ENCODE data around the gene UBAP2L. TPM values are rescaled to one million over a fixed set of nuclear protein-coding genes. Genes with fewer than 3 reads are reported as not detected.
"Not testable (repeated sequence)": the region's sequence is repeated elsewhere in the genome, so short reads cannot be mapped to it uniquely, and the experiment has no call there.

Gene UBAP2L
- total and polyA plus RNA-seq, 11 donors: 57.4 to 142 (median 97.6) TPM

GRCh38 chr1:154306151-154306550 is 85.4 kb downstream of the UBAP2L start:
- no peaks in the 10 kb centered on the region for H3K36me3 ChIP-seq
- no peak overlapping the region for H3K4me3 ChIP-seq
- WGBS, 4 donors: 82 to 90% (median 85%) methylated on average over 3 of the region's 3 CpGs

GRCh38 chr1:154307670-154308270 is 87.0 kb downstream of the UBAP2L start:
- 60 to 64% (median 62%) methylated on average over 4 of the region's 4 CpGs for WGBS, 4 donors
- intact Hi-C loops (cut with DNase I); H3K27ac ChIP-seq; H3K27me3 ChIP-seq; ATAC-seq; H3K9me3 ChIP-seq; DNase-seq; H3K4me3 ChIP-seq; H3K36me3 ChIP-seq; H3K4me1 ChIP-seq: not testable (repeated sequence)

More at GRCh38 chr1:154306151-154306550, 85.4 kb downstream of the UBAP2L start:
- Histone ChIP-seq H3K27ac (no peak overlapping the region), H3K27me3 (no peaks in the 10 kb centered on the region), H3K4me1 (no peaks in the 10 kb centered on the region), H3K9me3 (no peaks in the 10 kb centered on the region)
- intact Hi-C loops (cut with DNase I): no loop called here
- DNase-seq (no peak), ATAC-seq (no peak)
- TF ChIP-seq CTCF (IDR thresholded peaks at IDR 0.05) (no peak), POLR2A (IDR thresholded peaks at IDR 0.05) (no peak)

- H3K27me3 ChIP-seq; DNase-seq; H3K9me3 ChIP-seq; H3K27ac ChIP-seq; H3K36me3 ChIP-seq; ATAC-seq; H3K4me1 ChIP-seq; intact Hi-C loops (cut with DNase I); H3K4me3 ChIP-seq: not testable (repeated sequence)
- WGBS, 4 donors: 86 to 89% (median 87%) methylated on average over 7 of the region's 7 CpGs
These were observed 88.4 kb downstream of the UBAP2L start for GRCh38 chr1:154309136-154309535.

- H3K27ac ChIP-seq; DNase-seq; H3K9me3 ChIP-seq; H3K4me3 ChIP-seq; H3K4me1 ChIP-seq; H3K27me3 ChIP-seq; ATAC-seq; H3K36me3 ChIP-seq; intact Hi-C loops (cut with DNase I): not testable (repeated sequence)
- 61 to 76% (median 68%) methylated on average over 10 to 13 of the region's 13 CpGs for WGBS, 4 donors
These were observed 91.7 kb downstream of the UBAP2L start for GRCh38 chr1:154312229-154313065.

GRCh38 chr1:154313066-154313356 is 92.3 kb downstream of the UBAP2L start:
- Histone ChIP-seq H3K4me3 (no peak overlapping the region), H3K36me3 (no peaks in the 10 kb centered on the region), H3K4me1 (no peaks in the 10 kb centered on the region), H3K27me3 (no peaks in the 10 kb centered on the region), H3K27ac (no peak overlapping the region), H3K9me3 (peaks cover 0 to 8% (median 0%) of the 10 kb centered on the region in 12 donors)
- TF ChIP-seq POLR2A (IDR thresholded peaks at IDR 0.05) (no peak), CTCF (IDR thresholded peaks at IDR 0.05) (no peak)
- DNase-seq (no peak), ATAC-seq (no peak)
- intact Hi-C loops (cut with DNase I): no loop called here
- 52 to 61% (median 55%) methylated on average over 9 to 10 of the region's 10 CpGs for WGBS, 4 donors

- H3K4me1 ChIP-seq; H3K27ac ChIP-seq; H3K27me3 ChIP-seq; DNase-seq; ATAC-seq; H3K36me3 ChIP-seq; H3K4me3 ChIP-seq; intact Hi-C loops (cut with DNase I); H3K9me3 ChIP-seq: not testable (repeated sequence)
- WGBS, 4 donors: 69 to 80% (median 77%) methylated on average over 3 of the region's 3 CpGs
These were observed 93.5 kb downstream of the UBAP2L start for GRCh38 chr1:154314226-154314625.

Measured in heart left ventricle (tissue), 16 donors.